ENCODE data around the gene PTPRT. TPM values are rescaled to one million over a fixed set of nuclear protein-coding genes. Genes with fewer than 3 reads are reported as not detected.

The PTPRT gene
- total and polyA plus RNA-seq, 12 donors = 0.05 to 0.34 (median 0.16) TPM; not detected in 1

DNA sequence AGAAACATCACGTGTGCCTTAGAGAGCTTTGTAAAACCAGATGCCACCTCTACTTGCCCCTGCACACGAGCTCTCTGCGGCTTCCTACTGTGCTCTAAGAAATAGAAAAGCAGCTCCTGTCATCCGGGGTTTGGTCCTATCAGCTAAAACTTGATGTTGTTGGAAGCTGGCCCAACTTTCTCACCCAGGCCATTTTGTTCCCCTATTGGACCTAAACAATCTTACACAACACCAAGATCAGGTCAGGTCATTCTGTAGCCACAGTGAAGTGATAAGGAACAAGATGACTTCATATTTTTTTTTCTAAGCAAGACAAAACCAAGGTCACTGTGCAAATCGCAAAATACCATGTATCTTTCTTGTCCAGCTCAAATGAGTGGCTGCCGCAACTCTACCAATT lies 486.0 kb downstream of the PTPRT start:
- intact Hi-C loops (cut with DNase I) = no loop called here
- TF ChIP-seq POLR2A (IDR thresholded peaks at IDR 0.05) (no peak), CTCF (IDR thresholded peaks at IDR 0.05) (no peak)
- 66 to 79% (median 70%) methylated on average over 6 of the region's 6 CpGs for WGBS, 4 donors

DNA sequence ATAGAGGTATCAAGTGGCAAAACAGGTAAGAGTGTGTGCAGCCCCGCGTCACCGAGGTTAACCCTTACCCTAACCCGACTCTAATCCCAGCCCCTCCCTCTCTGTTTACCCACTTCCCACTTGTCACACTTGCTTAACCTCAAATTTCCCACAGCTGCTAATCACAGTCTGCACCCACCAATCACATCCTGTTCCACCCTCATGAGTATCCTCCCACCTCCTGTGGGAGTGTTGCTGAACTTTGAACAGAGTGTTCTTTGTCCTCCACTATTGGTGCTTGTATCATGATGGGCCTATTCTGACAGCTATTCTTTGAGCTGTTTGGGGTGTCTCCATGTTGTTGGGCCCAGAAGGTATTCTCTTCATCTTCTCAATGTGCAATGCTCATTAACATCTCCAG lies 487.8 kb downstream of the PTPRT start:
- no peak for TF ChIP-seq CTCF (IDR thresholded peaks at IDR 0.05)
- TF ChIP-seq POLR2A (IDR thresholded peaks at IDR 0.05) = no peak
- DNase-seq = no peak
- Histone ChIP-seq H3K9me3 (replicated peaks in 1 of 3) (no peaks in the 10 kb centered on the region), H3K4me3 (no peak overlapping the region), H3K27ac (no peak overlapping the region), H3K4me1 (replicated peaks in 1 of 2) (no peaks in the 10 kb centered on the region), H3K27me3 (no peaks in the 10 kb centered on the region), H3K36me3 (replicated peaks in 1 of 2) (no peaks in the 10 kb centered on the region)
- intact Hi-C loops (cut with DNase I) = no loop called here
- 73 to 88% (median 80%) methylated on average over 4 of the region's 4 CpGs for WGBS, 4 donors

More for the DNA sequence above, 486.0 kb downstream of the PTPRT start:
- Histone ChIP-seq H3K4me1 (replicated peaks in 1 of 2) (no peaks in the 10 kb centered on the region), H3K4me3 (no peak overlapping the region), H3K27me3 (no peaks in the 10 kb centered on the region), H3K36me3 (replicated peaks in 1 of 2) (no peaks in the 10 kb centered on the region), H3K27ac (no peak overlapping the region), H3K9me3 (replicated peaks in 1 of 3) (no peaks in the 10 kb centered on the region)
- DNase-seq = no peak

DNA sequence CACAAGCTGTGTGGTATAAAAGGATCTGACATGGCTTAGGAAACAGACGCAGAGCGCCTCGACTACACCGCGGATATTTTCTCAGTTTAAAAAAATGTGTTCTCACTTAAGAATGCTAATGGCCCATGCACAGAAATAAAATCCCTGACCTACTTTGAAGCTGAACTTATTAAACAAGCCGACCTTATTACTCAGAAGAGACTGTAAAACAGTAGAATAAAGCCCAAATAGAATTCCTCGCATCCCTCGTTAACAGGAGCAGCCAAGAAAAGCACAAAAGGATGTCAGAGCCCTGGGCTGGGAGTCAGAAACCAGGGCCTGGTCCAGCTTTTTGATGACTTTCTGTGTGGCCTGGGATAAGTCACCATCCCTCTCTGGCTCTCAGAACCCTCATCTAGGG lies 489.3 kb downstream of the PTPRT start:
- intact Hi-C loops (cut with DNase I) = no loop called here
- Histone ChIP-seq H3K9me3 (replicated peaks in 1 of 3) (no peaks in the 10 kb centered on the region), H3K27me3 (no peaks in the 10 kb centered on the region), H3K27ac (no peak overlapping the region), H3K4me1 (replicated peaks in 1 of 2) (no peaks in the 10 kb centered on the region), H3K36me3 (replicated peaks in 1 of 2) (no peaks in the 10 kb centered on the region), H3K4me3 (no peak overlapping the region)
- no peak for TF ChIP-seq CTCF (IDR thresholded peaks at IDR 0.05)
- no peak for TF ChIP-seq POLR2A (IDR thresholded peaks at IDR 0.05)
- 66 to 75% (median 67%) methylated on average over 8 of the region's 8 CpGs for WGBS, 4 donors
- DNase-seq = no peak

- WGBS, 4 donors = 47 to 65% (median 58%) methylated on average over 3 of the region's 3 CpGs
- intact Hi-C loops (cut with DNase I) = no loop called here
Measured at GRCh38 chr20:42697962-42698361, 491.7 kb downstream of the PTPRT start.

More at GRCh38 chr20:42697962-42698361, 491.7 kb downstream of the PTPRT start:
- H3K27ac ChIP-seq = no peak overlapping the region
- no peaks in the 10 kb centered on the region for H3K4me1 ChIP-seq (replicated peaks in 1 of 2)
- no peak for DNase-seq
- no peaks in the 10 kb centered on the region for H3K36me3 ChIP-seq (replicated peaks in 1 of 2)
- H3K27me3 ChIP-seq = no peaks in the 10 kb centered on the region
- H3K9me3 ChIP-seq (replicated peaks in 1 of 3) = no peaks in the 10 kb centered on the region
- TF ChIP-seq CTCF (IDR thresholded peaks at IDR 0.05) = no peak
- no peak overlapping the region for H3K4me3 ChIP-seq
